GM19239 (cell line): ENCODE results near the gene OR11L1.

Source experiments
- DNase-seq: peaks from one replicate; pipeline ENCODE4 v3.0.0; 2011; ENCODE audit warnings: low spot score; ENCODE audit not compliant: insufficient read length
- FAIRE-seq: peaks from 2 replicates; lab custom pipeline; 2011; peaks lifted over from hg19 to GRCh38; lab: Jason Lieb, UNC

The OR11L1 gene

GRCh38 chr1:247841796-247842195 lies at the start of gene OR11L1:
OR11L1 (minus strand) TSS chr1:247841896; CDS start chr1:247841896, 0 bp downstream.
- FAIRE-seq (no peak), DNase-seq (no peak)

DNA sequence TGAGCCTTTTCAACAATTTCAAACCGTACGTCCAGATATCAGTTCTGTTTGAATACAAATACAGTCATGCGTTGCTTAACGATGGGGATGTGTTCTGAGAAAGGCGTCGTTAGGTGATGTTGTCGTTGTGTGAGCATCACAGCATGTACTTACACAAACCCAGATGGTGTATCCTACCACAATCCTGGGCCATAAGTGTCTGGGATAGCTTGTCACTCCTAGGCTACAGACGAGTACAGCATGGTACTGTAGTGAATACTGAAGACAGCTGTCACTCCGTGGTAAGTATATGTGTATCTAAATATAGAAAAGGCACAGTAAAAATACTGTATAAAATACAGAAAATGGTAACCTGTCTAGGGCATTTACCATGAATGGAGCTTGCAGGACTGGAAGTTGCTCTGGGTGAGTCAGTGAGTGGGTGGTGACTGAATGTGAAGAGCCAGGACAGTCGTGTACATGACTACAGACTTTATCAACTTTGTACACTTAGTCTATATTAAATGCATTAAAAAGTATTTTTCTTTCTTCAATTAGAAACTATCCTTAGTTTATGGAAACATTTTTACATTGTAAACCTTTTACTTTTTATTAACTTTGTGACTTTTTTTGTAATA lies 43.2 kb upstream of the OR11L1 start:
- FAIRE-seq (no peak), DNase-seq (no peak)

- no peak for DNase-seq
- FAIRE-seq = no peak
These were observed 41.6 kb upstream of the OR11L1 start for GRCh38 chr1:247883346-247883745.

DNA sequence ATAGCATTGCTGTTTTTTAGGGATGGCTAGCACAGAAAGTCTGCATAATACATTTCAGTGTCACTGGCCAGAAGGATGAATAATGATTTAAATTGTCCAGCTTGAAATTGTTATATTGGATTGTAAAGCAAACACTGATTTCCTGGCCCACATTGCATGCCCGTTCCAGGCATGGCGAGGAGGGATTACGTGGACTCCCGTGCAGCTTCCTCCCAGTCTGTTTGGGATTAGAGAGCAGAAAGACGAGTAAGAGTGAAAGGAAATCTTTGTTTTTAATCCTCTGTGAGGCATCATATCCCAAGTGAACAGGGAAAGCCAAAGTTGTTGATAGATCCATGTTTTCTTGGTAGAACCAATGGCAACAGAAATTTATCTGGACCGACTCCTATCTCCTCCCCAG lies 23.7 kb upstream of the OR11L1 start:
- FAIRE-seq (no peak), DNase-seq (no peak)

DNA sequence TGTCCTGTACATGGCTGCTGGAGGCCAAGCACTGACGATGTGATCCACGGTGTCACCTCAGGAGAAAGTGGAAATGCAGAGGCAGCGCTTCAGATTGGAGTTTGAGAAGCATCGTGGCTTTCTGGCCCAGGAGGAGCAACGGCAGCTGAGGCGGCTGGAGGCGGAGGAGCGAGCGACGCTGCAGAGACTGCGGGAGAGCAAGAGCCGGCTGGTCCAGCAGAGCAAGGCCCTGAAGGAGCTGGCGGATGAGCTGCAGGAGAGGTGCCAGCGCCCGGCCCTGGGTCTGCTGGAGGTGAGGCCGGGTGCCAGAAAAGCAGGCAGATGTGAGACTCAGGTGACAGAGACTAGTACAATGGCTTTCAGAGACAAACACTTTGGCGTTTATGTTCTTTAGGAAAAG lies 22.9 kb upstream of the OR11L1 start:
- DNase-seq (no peak), FAIRE-seq (no peak)

GRCh38 chr1:247862756-247863155 lies 21.1 kb upstream of the OR11L1 start:
- FAIRE-seq (no peak), DNase-seq (no peak)

GRCh38 chr1:247857985-247858619 lies 16.4 kb upstream of the OR11L1 start:
- DNase-seq (no peak), FAIRE-seq (no peak)

- DNase-seq (no peak), FAIRE-seq (no peak)
These were observed 15.6 kb upstream of the OR11L1 start, which contains the start of gene TRIM58 for GRCh38 chr1:247857069-247857984. TRIM58 (plus strand) TSS chr1:247857187; CDS start chr1:247857247, 60 bp downstream.

DNA sequence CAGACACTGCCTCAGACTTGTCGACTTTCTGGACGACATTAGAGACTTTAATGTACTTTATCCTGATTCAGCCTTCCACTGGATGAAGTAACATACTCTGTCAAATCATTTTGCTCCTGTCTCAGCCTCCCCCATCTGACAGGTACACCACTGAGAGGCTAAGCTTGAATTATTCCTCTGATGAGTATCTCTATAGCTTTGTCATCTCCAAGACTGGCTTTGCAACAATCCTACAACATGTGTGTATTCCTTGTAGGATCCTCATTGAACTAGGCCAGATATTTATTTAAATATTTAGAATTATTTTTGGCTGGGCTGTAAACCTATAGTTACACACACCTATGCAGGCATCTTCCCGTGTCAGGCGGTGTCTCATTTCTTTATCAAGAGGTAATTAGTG lies 14.2 kb upstream of the OR11L1 start:
- no peak for FAIRE-seq
- DNase-seq = no peak

DNA sequence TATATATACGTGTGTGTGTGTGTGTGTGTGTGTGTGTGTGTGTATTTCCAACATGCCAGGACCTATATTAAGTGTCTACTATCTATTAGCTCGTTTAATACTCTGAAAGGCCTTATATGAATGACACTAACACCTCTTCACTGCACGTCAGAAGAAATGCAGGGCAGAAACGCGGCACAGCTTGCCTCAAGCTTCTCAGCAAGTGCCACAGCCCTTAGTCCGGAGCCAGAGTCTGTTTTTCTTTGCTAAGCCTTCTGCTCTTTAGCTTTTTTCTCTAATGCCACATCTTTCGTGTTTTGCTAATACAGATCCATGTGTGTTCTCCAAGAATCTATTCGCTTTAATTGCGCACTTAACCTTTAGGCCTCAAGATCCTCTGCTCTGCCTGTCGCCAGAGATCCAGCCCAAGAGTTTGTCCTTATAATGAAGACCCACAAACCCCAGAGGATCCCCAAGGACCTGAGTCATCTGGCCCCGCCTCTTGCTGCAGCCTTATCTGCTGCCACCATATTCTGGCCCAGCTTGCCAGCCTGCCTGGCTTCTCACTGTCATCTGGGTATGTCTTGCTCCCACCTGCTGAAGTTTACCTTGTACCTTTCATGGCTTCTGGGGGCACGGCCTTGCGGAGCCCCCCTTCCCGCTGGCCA lies 13.3 kb upstream of the OR11L1 start:
- no peak for FAIRE-seq
- no peak for DNase-seq

GRCh38 chr1:247849616-247850015 lies 7.9 kb upstream of the OR11L1 start:
- DNase-seq (no peak), FAIRE-seq (no peak)

- FAIRE-seq (no peak), DNase-seq (no peak)
These were observed 6.7 kb upstream of the OR11L1 start for GRCh38 chr1:247848346-247848745.

- no peak for DNase-seq
- no peak for FAIRE-seq
These were observed 4.0 kb upstream of the OR11L1 start for GRCh38 chr1:247845693-247846017.

- no peak for FAIRE-seq
These were observed 3.5 kb upstream of the OR11L1 start for GRCh38 chr1:247845011-247845692.

GRCh38 chr1:247843411-247843810 lies 1.7 kb upstream of the OR11L1 start:
- DNase-seq (no peak), FAIRE-seq (no peak)

More at GRCh38 chr1:247845011-247845692, 3.5 kb upstream of the OR11L1 start:
- DNase-seq = no peak

DNA sequence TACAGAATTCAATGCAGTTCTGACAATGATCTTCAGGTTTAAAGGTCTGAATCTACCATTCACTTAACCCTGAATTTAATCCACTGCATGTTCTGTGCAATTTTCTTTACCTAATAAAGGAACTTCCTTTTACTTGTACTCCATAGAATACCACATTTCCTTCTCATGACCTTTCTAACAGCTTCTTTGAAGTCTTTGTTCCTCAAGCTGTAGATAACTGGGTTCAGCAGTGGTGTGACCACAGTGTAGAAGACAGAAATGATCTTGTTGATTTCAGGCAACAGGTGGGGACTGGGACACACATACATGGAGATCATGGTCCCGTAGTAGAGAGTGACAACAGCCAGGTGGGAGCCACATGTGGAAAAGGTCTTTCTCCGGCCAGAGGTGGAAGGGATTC lies 878 bp downstream of the OR11L1 start:
- no peak for FAIRE-seq
- no peak for DNase-seq

GRCh38 chr1:247833601-247834000 lies 8.1 kb downstream of the OR11L1 start:
- DNase-seq = no peak
- no peak for FAIRE-seq

DNA sequence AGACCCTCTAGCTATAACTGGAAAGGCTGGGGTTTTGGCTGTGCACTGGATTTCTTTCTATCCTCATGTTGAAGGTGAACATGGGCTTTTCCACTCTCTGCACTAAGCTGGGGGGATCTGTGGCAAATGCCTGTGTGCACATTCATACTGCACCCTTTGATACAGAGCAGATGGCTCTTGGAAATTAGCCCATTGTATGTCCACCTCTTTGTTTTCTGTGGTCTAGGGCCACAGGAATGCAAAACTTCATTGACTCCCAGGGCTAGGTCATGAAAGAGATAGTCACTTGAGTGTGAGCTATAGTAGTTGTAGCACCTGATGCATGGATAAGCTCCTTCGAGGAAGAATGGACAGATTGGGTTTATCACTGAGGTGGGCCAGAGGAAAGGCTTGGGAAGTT lies 12.0 kb downstream of the OR11L1 start:
- DNase-seq (no peak), FAIRE-seq (no peak)

- FAIRE-seq = no peak
- DNase-seq = no peak
These were observed 16.3 kb downstream of the OR11L1 start for GRCh38 chr1:247825362-247825761.

- FAIRE-seq = no peak
- no peak for DNase-seq
These were observed 17.7 kb downstream of the OR11L1 start, which contains the start of gene OR14A16 for GRCh38 chr1:247824023-247824422. OR14A16 (minus strand) TSS chr1:247824119; CDS start chr1:247815729, 8,390 bp downstream.
